ENCODE measurements around the gene SPCS2.
"Not testable (repeated sequence)": the region's sequence is repeated elsewhere in the genome, so short reads cannot be mapped to it uniquely, and the experiment has no call there.

The SPCS2 gene

DNA sequence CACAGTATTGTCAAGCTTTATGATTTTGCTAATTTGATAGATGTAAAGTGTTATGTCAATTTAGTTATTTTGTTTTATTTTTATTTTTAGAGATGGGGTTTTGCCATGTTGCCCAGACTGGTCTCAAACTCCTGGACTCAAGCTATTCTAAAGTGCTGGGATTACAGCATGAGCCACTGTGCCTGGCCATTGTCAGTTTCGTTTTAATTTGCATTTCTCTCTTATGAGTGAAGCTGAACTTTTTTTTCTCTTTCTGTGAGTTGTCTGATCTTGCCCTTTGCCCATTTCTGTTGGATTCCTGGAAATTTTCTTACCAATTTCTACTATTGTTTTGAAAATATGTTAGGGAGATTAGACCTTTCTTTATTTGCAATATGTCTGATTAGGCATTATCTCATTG, 55.1 kb downstream of the SPCS2 start:
- no peak for DNase-seq

DNA sequence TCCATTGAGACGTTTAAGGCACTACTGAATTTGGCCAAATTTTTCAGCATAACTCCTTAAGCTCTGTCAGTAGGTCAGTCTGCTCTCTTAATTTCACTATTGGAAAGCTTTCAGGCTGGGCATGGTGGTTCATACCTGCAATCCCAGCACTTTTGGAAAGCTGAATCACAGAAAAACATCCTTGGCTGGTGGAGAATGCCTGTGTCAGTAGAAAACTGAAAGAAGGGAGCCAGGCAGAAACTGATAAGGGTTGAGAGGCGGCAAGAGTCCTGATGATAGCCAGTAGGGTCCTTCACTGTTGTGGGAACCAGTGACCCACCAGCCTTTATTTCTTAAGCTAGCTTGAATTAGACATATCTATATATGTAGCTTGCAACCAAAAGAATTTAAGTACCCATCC, 62.3 kb downstream of the SPCS2 start:
- DNase-seq: no peak

DNA sequence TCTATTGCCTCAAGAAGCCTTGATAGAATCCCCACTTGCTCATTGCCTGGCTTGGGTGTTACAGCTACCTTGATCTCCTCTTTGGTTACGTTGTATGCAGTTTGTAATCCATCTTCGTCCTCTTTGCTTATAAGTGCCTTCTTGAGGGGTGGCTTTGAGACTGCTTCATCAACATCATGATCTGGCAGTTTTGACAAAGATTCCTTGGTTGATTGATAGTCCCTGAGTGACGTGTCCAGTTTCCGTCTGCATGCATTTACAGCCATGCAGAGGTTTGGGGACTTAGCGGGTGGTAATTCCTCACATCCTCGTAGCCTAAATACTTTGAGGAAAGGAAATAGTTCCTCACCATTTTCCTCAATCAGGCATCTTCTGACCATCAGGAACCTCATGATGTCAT, 62.8 kb downstream of the SPCS2 start:
- no peak for DNase-seq

DNA sequence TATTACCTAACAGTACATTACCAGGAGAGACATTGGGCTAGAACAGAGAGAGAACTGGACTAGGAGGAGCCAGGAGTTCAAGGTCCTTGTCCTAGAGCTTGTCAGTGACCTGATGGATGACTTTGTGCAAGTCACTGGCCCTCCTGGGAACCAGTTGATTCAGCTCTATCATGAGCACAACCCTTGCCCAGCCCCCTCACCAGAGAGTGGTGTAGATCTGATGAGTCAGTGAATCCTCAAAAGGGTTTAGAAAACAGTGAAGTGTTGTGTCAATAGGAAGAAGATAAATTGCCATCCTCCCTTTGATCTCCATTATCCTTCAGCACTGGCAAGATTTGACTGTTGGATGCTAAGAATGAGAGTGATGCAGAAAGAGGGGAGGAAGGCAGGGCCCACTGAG, 64.0 kb downstream of the SPCS2 start:
- DNase-seq: peak; percentile 7

DNA sequence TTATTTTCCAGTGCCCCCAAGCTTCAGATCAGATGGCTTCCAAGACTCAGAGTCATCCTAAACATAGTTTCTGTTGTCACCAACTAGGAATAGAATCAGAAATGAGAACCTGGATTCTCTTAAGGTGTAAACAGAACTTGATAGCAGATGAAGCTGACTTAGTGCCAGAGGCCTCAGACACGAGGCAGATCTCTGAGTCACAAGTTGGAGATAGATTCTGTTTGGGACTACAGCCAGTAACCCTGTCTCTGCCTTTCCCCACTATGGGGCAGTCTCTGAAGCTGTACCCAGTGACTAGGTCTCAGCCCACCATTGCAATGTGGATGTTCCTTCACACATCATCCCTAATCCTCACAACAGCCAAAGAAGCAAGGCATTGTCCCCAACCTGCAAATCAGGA, 65.1 kb downstream of the SPCS2 start:
- no peak for DNase-seq

GRCh38 chr11:75019200-75019599, 70.1 kb downstream of the SPCS2 start:
- DNase-seq: not testable (repeated sequence)

- DNase-seq: not testable (repeated sequence)
Measured at GRCh38 chr11:75020328-75020727, 71.3 kb downstream of the SPCS2 start.

GRCh38 chr11:75022296-75022695, 73.2 kb downstream of the SPCS2 start:
- no peak for DNase-seq

- DNase-seq: peak; percentile 82
Measured at GRCh38 chr11:75022759-75023396, 73.8 kb downstream of the SPCS2 start.

GRCh38 chr11:75023446-75024067, 74.5 kb downstream of the SPCS2 start:
- DNase-seq: no peak

DNA sequence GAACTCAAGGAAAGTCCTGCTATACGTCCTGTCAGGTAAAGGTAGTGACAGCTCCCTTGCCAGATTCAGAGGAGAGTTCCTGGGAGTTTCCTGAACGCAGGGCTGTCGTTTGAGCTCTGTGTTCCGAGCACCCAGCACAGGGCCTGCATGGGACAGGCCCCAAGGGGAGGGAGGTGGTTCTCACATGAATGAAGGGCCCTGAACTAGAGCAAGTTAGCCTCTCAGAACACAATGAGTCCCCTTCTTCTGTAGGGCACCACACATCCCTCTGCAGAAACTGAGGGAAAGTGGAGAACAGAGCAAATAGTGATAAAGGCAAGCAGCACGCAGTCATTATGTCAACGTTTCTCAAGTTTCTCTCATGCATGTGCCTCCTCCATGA, 75.0 kb downstream of the SPCS2 start:
- no peak for DNase-seq

DNA sequence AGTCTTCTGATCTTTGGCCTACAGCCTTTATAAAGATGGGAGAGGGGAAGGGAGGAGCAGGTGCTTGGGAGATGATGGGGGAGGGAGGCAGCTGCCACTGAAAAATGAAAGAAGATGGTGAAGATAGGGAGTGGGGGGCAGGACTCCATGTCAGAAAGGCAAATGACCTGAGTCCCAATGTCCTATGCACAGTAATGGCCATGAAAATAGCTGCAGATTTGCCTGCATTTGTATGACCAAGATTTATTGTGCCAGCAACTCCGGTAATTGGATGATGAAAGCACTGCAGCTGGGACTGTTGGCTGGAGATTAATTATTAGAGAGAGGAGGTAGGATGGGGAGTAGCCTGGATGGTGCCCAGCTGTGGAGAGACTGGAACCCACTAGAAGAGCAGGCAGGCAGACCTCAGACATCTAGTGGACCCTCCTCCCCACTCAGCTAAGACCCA, 75.7 kb downstream of the SPCS2 start:
- peak; percentile 86 for DNase-seq

DNA sequence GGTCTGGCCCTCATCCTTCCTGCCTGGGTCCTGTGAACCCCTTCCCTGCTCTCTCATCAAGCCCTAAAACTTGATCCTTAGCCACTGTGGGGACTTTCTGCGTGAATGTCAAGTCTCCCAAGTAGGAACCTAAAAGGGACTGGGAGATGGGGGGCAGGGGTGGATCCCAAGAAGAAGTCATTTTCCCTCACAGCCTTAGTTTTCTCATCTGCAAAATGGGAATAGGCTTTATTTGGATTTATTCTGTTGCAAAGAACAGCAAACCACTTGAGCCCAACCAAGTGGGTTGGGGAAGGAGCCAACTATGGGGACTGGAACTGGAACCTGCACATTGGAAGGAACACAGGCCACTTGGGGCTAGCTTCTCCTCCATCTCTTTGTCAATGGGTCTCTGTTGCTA, 76.5 kb downstream of the SPCS2 start:
- no peak for DNase-seq

DNA sequence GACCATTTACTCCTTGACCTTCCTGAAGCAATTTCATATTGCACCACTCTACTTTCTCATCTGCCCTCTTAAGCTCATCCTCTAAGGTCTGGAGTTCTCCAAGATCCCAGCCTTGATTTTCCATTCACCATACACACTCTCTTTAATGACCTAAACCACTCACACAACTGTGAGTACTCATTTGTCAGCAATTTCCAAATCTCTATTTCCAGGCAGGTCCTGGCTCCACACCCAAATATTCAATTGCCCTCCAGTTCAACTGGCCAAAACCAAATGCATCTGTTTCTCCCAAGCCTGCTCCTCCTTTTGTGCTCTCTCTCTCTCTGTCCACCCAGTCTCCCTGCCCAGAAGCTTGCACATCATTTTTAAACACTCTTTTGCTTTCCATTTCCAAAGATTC, 79.3 kb downstream of the SPCS2 start:
- DNase-seq: no peak

Data from NCI-H82 (cell line).